HEK293 (cell line): ENCODE results near the gene FBP1.

Source experiments
- CTCF ChIA-PET: fragments of 350-600 bp; formaldehyde crosslinking; extraction: SDS; loops from one replicate; lab custom pipeline; 2021; ENCODE audit warnings: antibody characterized with exemption; lab: Yijun Ruan, JAX
- POLR2A ChIA-PET: fragments of 300-600 bp; formaldehyde crosslinking; extraction: SDS; loops from one replicate; lab custom pipeline; 2020; ENCODE audit warnings: antibody characterized with exemption, inconsistent platforms; lab: Yijun Ruan, JAX
- H3K27ac ChIP-seq: fragments of 200-500 bp; sonication (Bioruptor generic); 2 replicates; pipeline ENCODE4 v1.5.1; 2014; ENCODE audit warnings: low read depth, low read length, control low read depth, inconsistent platforms; ENCODE audit errors: extremely low read depth
- H3K36me3 ChIP-seq, 2 experiments: fragments of 200-500 bp in 1 of 2; sonication (Bioruptor generic) in 1 of 2; 1 replicate in 1 of 2; 2 replicates in 1 of 2; pipeline ENCODE4 v1.5.1; 2014 to 2017; ENCODE audit warnings: inconsistent platforms in 2 of 2, low read length in 2 of 2; ENCODE audit not compliant: control insufficient read depth in 2 of 2, insufficient read depth in 1 of 2
- H3K4me1 ChIP-seq: fragments of 200-500 bp; sonication (Bioruptor generic); 2 replicates; pipeline ENCODE4 v1.5.1; 2014; ENCODE audit warnings: mild to moderate bottlenecking, low read length, inconsistent platforms; ENCODE audit not compliant: control insufficient read depth, insufficient read depth
- H3K4me3 ChIP-seq: 2 replicates; pipeline ENCODE4 v1.5.1; 2011; ENCODE audit warnings: low read depth, mild to moderate bottlenecking, control low read depth, low read length, moderate library complexity
- H3K9me3 ChIP-seq: fragments of 200-500 bp; sonication (Bioruptor generic); 2 replicates; pipeline ENCODE4 v1.5.1; 2014; ENCODE audit warnings: low read depth, low read length, inconsistent platforms; ENCODE audit not compliant: control insufficient read depth, insufficient read depth
- MZF1 ChIP-seq: fragments of 450-650 bp; formaldehyde crosslinking; IDR thresholded peaks from 2 replicates; pipeline ENCODE4 v1.5.1; 2017; ENCODE audit warnings: missing biosample characterization, missing genetic modification characterization, borderline replicate concordance
- PBX3 ChIP-seq: sonication (generic); formaldehyde crosslinking; IDR thresholded peaks from 2 replicates; pipeline ENCODE4 v1.8.1; 2022; ENCODE audit warnings: mild to moderate bottlenecking, moderate library complexity, missing genetic modification reagents
- PRDM4 ChIP-seq: fragments of 450-650 bp; formaldehyde crosslinking; IDR thresholded peaks from 2 replicates; pipeline ENCODE4 v1.5.1; 2017; ENCODE audit warnings: missing biosample characterization, missing genetic modification characterization
- PRDM6 ChIP-seq: fragments of 450-650 bp; formaldehyde crosslinking; IDR thresholded peaks from 2 replicates; pipeline ENCODE4 v1.5.1; 2017; ENCODE audit warnings: missing biosample characterization, missing genetic modification characterization
- TSHZ1 ChIP-seq: fragments of 450-650 bp; formaldehyde crosslinking; IDR thresholded peaks from 2 replicates; pipeline ENCODE4 v1.5.1; 2016; ENCODE audit warnings: missing biosample characterization, missing genetic modification characterization, borderline replicate concordance
- ZFHX2 ChIP-seq: fragments of 450-650 bp; formaldehyde crosslinking; conservative IDR thresholded peaks from 2 replicates; pipeline ENCODE4 v1.5.1; 2016; ENCODE audit warnings: missing biosample characterization, missing genetic modification characterization
- ZNF114 ChIP-seq: fragments of 450-650 bp; formaldehyde crosslinking; IDR thresholded peaks from 2 replicates; pipeline ENCODE4 v1.5.0; 2017; ENCODE audit warnings: missing biosample characterization, missing genetic modification characterization
- ZNF140 ChIP-seq: fragments of 450-650 bp; formaldehyde crosslinking; IDR thresholded peaks from 2 replicates; pipeline ENCODE4 v1.5.1; 2016; ENCODE audit warnings: missing biosample characterization, missing genetic modification characterization
- ZNF184 ChIP-seq: fragments of 450-650 bp; IDR thresholded peaks from 2 replicates; pipeline ENCODE4 v1.5.1; 2018; ENCODE audit warnings: missing biosample characterization, mild to moderate bottlenecking, missing genetic modification characterization
- ZNF202 ChIP-seq: fragments of 450-650 bp; formaldehyde crosslinking; IDR thresholded peaks from 2 replicates; pipeline ENCODE4 v1.5.1; 2016; ENCODE audit warnings: missing biosample characterization, missing genetic modification characterization, borderline replicate concordance
- ZNF214 ChIP-seq: fragments of 450-650 bp; formaldehyde crosslinking; IDR thresholded peaks from 2 replicates; pipeline ENCODE4 v1.5.1; 2017; ENCODE audit warnings: missing biosample characterization, mild to moderate bottlenecking, missing genetic modification characterization, borderline replicate concordance
- ZNF26 ChIP-seq: fragments of 450-650 bp; formaldehyde crosslinking; IDR thresholded peaks from 2 replicates; pipeline ENCODE4 v1.5.1; 2016; ENCODE audit warnings: missing biosample characterization, missing genetic modification characterization
- ZNF292 ChIP-seq: fragments of 450-650 bp; formaldehyde crosslinking; IDR thresholded peaks from 2 replicates; pipeline ENCODE4 v1.5.1; 2016; ENCODE audit warnings: low read depth, missing biosample characterization, missing genetic modification characterization, borderline replicate concordance
- ZNF311 ChIP-seq: fragments of 450-650 bp; formaldehyde crosslinking; IDR thresholded peaks from 2 replicates; pipeline ENCODE4 v1.5.1; 2017; ENCODE audit warnings: missing biosample characterization, missing genetic modification characterization, borderline replicate concordance
- ZNF544 ChIP-seq: fragments of 450-650 bp; formaldehyde crosslinking; IDR thresholded peaks from 2 replicates; pipeline ENCODE4 v1.5.0; 2017; ENCODE audit warnings: missing biosample characterization, missing genetic modification characterization
- ZNF548 ChIP-seq: fragments of 450-650 bp; formaldehyde crosslinking; IDR thresholded peaks from 2 replicates; pipeline ENCODE4 v1.5.1; 2016; ENCODE audit warnings: missing biosample characterization, missing genetic modification characterization
- ZNF555 ChIP-seq: fragments of 450-650 bp; formaldehyde crosslinking; conservative IDR thresholded peaks from 2 replicates; pipeline ENCODE4 v1.5.1; 2017; ENCODE audit warnings: missing biosample characterization, mild to moderate bottlenecking, missing genetic modification characterization, inconsistent platforms
- ZNF558 ChIP-seq: fragments of 450-650 bp; formaldehyde crosslinking; IDR thresholded peaks from 2 replicates; pipeline ENCODE4 v1.5.1; 2016; ENCODE audit warnings: missing biosample characterization, missing genetic modification characterization
- ZNF658 ChIP-seq: fragments of 450-650 bp; formaldehyde crosslinking; IDR thresholded peaks from 2 replicates; pipeline ENCODE4; 2016; ENCODE audit warnings: missing biosample characterization, missing genetic modification characterization
- ZNF707 ChIP-seq: fragments of 450-650 bp; formaldehyde crosslinking; IDR thresholded peaks from 2 replicates; pipeline ENCODE4 v1.5.1; 2016; ENCODE audit warnings: missing biosample characterization, missing genetic modification characterization
- ZNF776 ChIP-seq: fragments of 450-650 bp; formaldehyde crosslinking; IDR thresholded peaks from 2 replicates; pipeline ENCODE4 v1.5.0; 2017; ENCODE audit warnings: missing biosample characterization, missing genetic modification characterization, borderline replicate concordance
- ZNF843 ChIP-seq: fragments of 450-650 bp; formaldehyde crosslinking; IDR thresholded peaks from 2 replicates; pipeline ENCODE4 v1.5.1; 2016; ENCODE audit warnings: missing biosample characterization, missing genetic modification characterization
- ZSCAN16 ChIP-seq: fragments of 450-650 bp; formaldehyde crosslinking; IDR thresholded peaks from 2 replicates; pipeline ENCODE4 v1.5.1; 2016; ENCODE audit warnings: missing biosample characterization, missing genetic modification characterization
- ZSCAN23 ChIP-seq: fragments of 450-650 bp; formaldehyde crosslinking; IDR thresholded peaks from 2 replicates; pipeline ENCODE4 v1.5.1; 2016; ENCODE audit warnings: missing biosample characterization, missing genetic modification characterization
- ZSCAN30 ChIP-seq: fragments of 450-650 bp; IDR thresholded peaks from 2 replicates; pipeline ENCODE4 v1.5.1; 2018; ENCODE audit warnings: missing biosample characterization, mild to moderate bottlenecking, missing genetic modification characterization, moderate library complexity
- ZXDB ChIP-seq: fragments of 450-650 bp; formaldehyde crosslinking; IDR thresholded peaks from 2 replicates; pipeline ENCODE4 v1.5.1; 2016; ENCODE audit warnings: missing biosample characterization, missing genetic modification characterization

FBP1 gene

GRCh38 chr9:94581728-94582127, 57.6 kb downstream of the FBP1 start:
- TF ChIP-seq ZNF26 (tag by site-specific recombination) (no peak), ZNF292 (tag by site-specific recombination) (no peak), MZF1 (tag by site-specific recombination) (no peak), ZNF214 (no peak), ZNF776 (tag by site-specific recombination) (no peak), ZNF114 (tag by site-specific recombination) (no peak), PRDM4 (tag by site-specific recombination) (no peak), ZSCAN30 (tag by site-specific recombination) (no peak), PRDM6 (tag by site-specific recombination) (no peak), ZNF555 (tag by site-specific recombination) (no peak), ZNF140 (tag by site-specific recombination) (no peak), ZSCAN23 (tag by site-specific recombination) (no peak)
- CTCF ChIA-PET, result interaction anchor here (0.8 to 1.0 kb wide), 2 partner anchors 10 to 11 kb away, joined by 3 read pairs; no protein-coding TSS in a partner anchor
- no peaks in the 10 kb centered on the region for H3K9me3 ChIP-seq
- H3K36me3 ChIP-seq, result no peaks in the 10 kb centered on the region
- no peak overlapping the region for H3K4me3 ChIP-seq
- no peak overlapping the region for H3K27ac ChIP-seq
- no peaks in the 10 kb centered on the region for H3K4me1 ChIP-seq
- POLR2A ChIA-PET, result interaction anchor here (0.6 kb wide), 1 partner anchor 676 kb away, joined by 4 read pairs; no protein-coding TSS in a partner anchor

GRCh38 chr9:94577571-94577970, 61.7 kb downstream of the FBP1 start:
- no peak overlapping the region for H3K27ac ChIP-seq
- POLR2A ChIA-PET, result no interaction called here
- no peaks in the 10 kb centered on the region for H3K36me3 ChIP-seq
- no peaks in the 10 kb centered on the region for H3K4me1 ChIP-seq
- CTCF ChIA-PET, result interaction anchor here (0.6 kb wide), 1 partner anchor 18 kb away, joined by 4 read pairs; no protein-coding TSS in a partner anchor
- H3K4me3 ChIP-seq, result no peak overlapping the region
- no peaks in the 10 kb centered on the region for H3K9me3 ChIP-seq
- TF ChIP-seq ZNF544 (no peak), TSHZ1 (tag by site-specific recombination) (no peak), ZNF202 (tag by site-specific recombination) (no peak), PBX3 (no peak), ZNF843 (tag by site-specific recombination) (no peak), ZNF548 (no peak), ZNF311 (tag by site-specific recombination) (no peak), ZXDB (no peak), ZNF184 (tag by site-specific recombination) (no peak), ZSCAN16 (tag by site-specific recombination) (no peak), ZFHX2 (tag by site-specific recombination) (no peak), ZNF658 (tag by site-specific recombination) (no peak), ZNF707 (tag by site-specific recombination) (no peak), ZNF558 (tag by site-specific recombination) (no peak)
